ENCODE results near the gene NGLY1. TPM values are rescaled to one million over a fixed set of nuclear protein-coding genes. Genes with fewer than 3 reads are reported as not detected.

Gene NGLY1
- total RNA-seq, 1 experiment from 2014 or later = 38.8 TPM

GRCh38 chr3:25683410-25683809 is 99.8 kb downstream of the NGLY1 start:
- in situ Hi-C loops (cut with HindIII; ENCODE audit: low pct_unique_long_range_greater_than_20kb, low sequenced_read_pairs) = no loop called here
- DNase-seq (ENCODE audit: low read depth) = no peak

- in situ Hi-C loops (cut with HindIII; ENCODE audit: low pct_unique_long_range_greater_than_20kb, low sequenced_read_pairs) = no loop called here
- no peak for DNase-seq (ENCODE audit: low read depth)
Measured at GRCh38 chr3:25679642-25680302, 103.5 kb downstream of the NGLY1 start.

GRCh38 chr3:25679166-25679565 is 104.1 kb downstream of the NGLY1 start:
- DNase-seq (ENCODE audit: low read depth) = no peak
- in situ Hi-C loops (cut with HindIII; ENCODE audit: low pct_unique_long_range_greater_than_20kb, low sequenced_read_pairs) = no loop called here

GRCh38 chr3:25678581-25678980 is 104.7 kb downstream of the NGLY1 start:
- DNase-seq (ENCODE audit: low read depth) = no peak

GRCh38 chr3:25677121-25677520 is 106.1 kb downstream of the NGLY1 start:
- in situ Hi-C loops (cut with HindIII; ENCODE audit: low pct_unique_long_range_greater_than_20kb, low sequenced_read_pairs) = no loop called here
- no peak for DNase-seq (ENCODE audit: low read depth)

More at GRCh38 chr3:25678581-25678980, 104.7 kb downstream of the NGLY1 start:
- in situ Hi-C loops (cut with HindIII; ENCODE audit: low pct_unique_long_range_greater_than_20kb, low sequenced_read_pairs) = no loop called here

- in situ Hi-C loops (cut with HindIII; ENCODE audit: low pct_unique_long_range_greater_than_20kb, low sequenced_read_pairs) = no loop called here
- no peak for DNase-seq (ENCODE audit: low read depth)
Measured at GRCh38 chr3:25674670-25675069, 108.6 kb downstream of the NGLY1 start.

- DNase-seq (ENCODE audit: low read depth) = no peak
- in situ Hi-C loops (cut with HindIII; ENCODE audit: low pct_unique_long_range_greater_than_20kb, low sequenced_read_pairs) = no loop called here
Measured at GRCh38 chr3:25673738-25674298, 109.4 kb downstream of the NGLY1 start.

Other genes starting within 250 kb of the NGLY1 start
- 40.0 and 49.7 TPM in 2 replicates for gene TOP2B, start 118.5 kb downstream of the NGLY1 start, total RNA-seq (2014; rRNA removed; shearing (Covaris generic); ENCODE audit: low replicate concordance)
- gene OXSM, start 6.6 kb upstream of the NGLY1 start, total RNA-seq (2014; rRNA removed; shearing (Covaris generic); ENCODE audit: low replicate concordance) = 16.2 and 40.1 TPM in 2 replicates

Data from Caki2 (cell line).